SK-N-MC (cell line): ENCODE data around the gene DMBT1.

Experiments used
- EZH2 ChIP-seq: fragments of 200-600 bp; sonication (generic); IDR thresholded peaks from one replicate; pipeline ENCODE4 v1.6.1; 2017; ENCODE audit warnings: antibody characterized with exemption
- POLR2AphosphoS5 ChIP-seq: IDR thresholded peaks from 2 replicates; pipeline ENCODE4 v1.6.1; 2012; ENCODE audit warnings: mild to moderate bottlenecking, low read depth, low read length, borderline replicate concordance

DNA sequence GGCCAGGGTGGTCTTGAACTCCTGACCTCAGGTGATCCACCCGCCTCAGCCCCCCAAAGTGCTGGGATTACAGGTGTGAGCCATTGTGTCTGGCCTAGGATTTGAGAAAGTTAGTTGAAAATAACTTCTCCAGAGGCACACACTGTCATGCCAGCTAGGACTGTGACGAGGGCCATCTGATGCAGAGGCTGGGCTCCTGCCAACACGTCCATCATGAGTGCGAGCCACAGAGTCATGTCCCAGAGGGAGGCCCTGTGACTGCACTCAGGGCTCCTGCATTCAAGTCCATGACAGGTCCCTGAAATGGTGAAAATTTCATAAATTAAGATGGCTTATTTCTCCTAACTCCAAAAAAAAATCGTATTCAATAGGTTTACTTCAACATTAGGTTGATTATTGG, 122.0 kb downstream of the DMBT1 start:
- TF ChIP-seq POLR2AphosphoS5 = no peak
- TF ChIP-seq EZH2 = no peak
